GM19372 (cell line): ENCODE data around the gene CST8.
"Not testable (repeated sequence)": the region's sequence is repeated elsewhere in the genome, so short reads cannot be mapped to it uniquely, and the experiment has no call there.

ENCODE experiments used
- ATAC-seq: cut with Tn5 transposase; IDR thresholded peaks from one replicate; pipeline ENCODE4 v1.9.1; 2021; ENCODE audit warnings: mild to moderate bottlenecking, low read depth, moderate library complexity; ENCODE audit not compliant: unreplicated experiment

The CST8 gene

GRCh38 chr20:23473293-23473692, 17.6 kb upstream of the CST8 start:
- ATAC-seq = not testable (repeated sequence)

- no peak for ATAC-seq
Measured at GRCh38 chr20:23475395-23475794, 15.5 kb upstream of the CST8 start.

- no peak for ATAC-seq
Measured at GRCh38 chr20:23476015-23476754, 14.7 kb upstream of the CST8 start.

- ATAC-seq = no peak
Measured at GRCh38 chr20:23477223-23477622, 13.7 kb upstream of the CST8 start.

- no peak for ATAC-seq
Measured at GRCh38 chr20:23479043-23479442, 11.9 kb upstream of the CST8 start.

GRCh38 chr20:23482138-23482537, 8.8 kb upstream of the CST8 start:
- ATAC-seq = no peak

GRCh38 chr20:23484081-23484480, 6.8 kb upstream of the CST8 start:
- ATAC-seq = no peak

- no peak for ATAC-seq
Measured at GRCh38 chr20:23488470-23488869, 2.4 kb upstream of the CST8 start.

GRCh38 chr20:23488996-23489395, 1.9 kb upstream of the CST8 start:
- ATAC-seq = no peak

- ATAC-seq = no peak
Measured at GRCh38 chr20:23492292-23492691, 1.4 kb downstream of the CST8 start.

- ATAC-seq = no peak
Measured at GRCh38 chr20:23493172-23493772, 2.4 kb downstream of the CST8 start.

GRCh38 chr20:23497536-23497935, 6.6 kb downstream of the CST8 start:
- ATAC-seq = no peak

GRCh38 chr20:23501926-23502325, 11.0 kb downstream of the CST8 start:
- no peak for ATAC-seq

GRCh38 chr20:23503649-23504048, 12.7 kb downstream of the CST8 start:
- ATAC-seq = no peak

- ATAC-seq = no peak
Measured at GRCh38 chr20:23507346-23507745, 16.4 kb downstream of the CST8 start.

GRCh38 chr20:23508449-23509229, 17.7 kb downstream of the CST8 start:
- no peak for ATAC-seq

- ATAC-seq = no peak
Measured at GRCh38 chr20:23509247-23509913, 18.5 kb downstream of the CST8 start.

- ATAC-seq = no peak
Measured at GRCh38 chr20:23510000-23510590, 19.2 kb downstream of the CST8 start.

GRCh38 chr20:23513164-23513563, 22.2 kb downstream of the CST8 start:
- ATAC-seq = no peak

- ATAC-seq = no peak
Measured at GRCh38 chr20:23514848-23515247, 23.9 kb downstream of the CST8 start.
